B cell (primary cell): ENCODE results near the gene PRKG2. TPM values are rescaled to one million over a fixed set of nuclear protein-coding genes. Genes with fewer than 3 reads are reported as not detected.
"Not testable (repeated sequence)": the region's sequence is repeated elsewhere in the genome, so short reads cannot be mapped to it uniquely, and the experiment has no call there.

Experiments used
- ATAC-seq: fragments of 200-7000 bp; cut with Tn5 transposase; one replicate; pipeline ENCODE4 v1.10.0; 2021; ENCODE audit warnings: low read depth, mild to moderate bottlenecking, moderate number of reproducible peaks, moderate library complexity
- CTCF ChIA-PET: fragments of 350-600 bp; sonication (Branson Sonifier 250); formaldehyde crosslinking; loops from one replicate; lab custom pipeline; 2021; ENCODE audit warnings: antibody characterized with exemption, inconsistent platforms; lab: Charles Lee
- POLR2A ChIA-PET: fragments of 350-600 bp; sonication (Branson Sonifier 250); formaldehyde crosslinking; loops from one replicate; lab custom pipeline; 2021; ENCODE audit warnings: antibody characterized with exemption; lab: Charles Lee
- DNase-seq: peaks from one replicate; pipeline ENCODE4 v3.0.0; 2013
- H2AFZ ChIP-seq: 2 replicates; pipeline ENCODE4 v1.6.1; 2012; ENCODE audit warnings: mild to moderate bottlenecking, low read depth, low read length; ENCODE audit not compliant: insufficient read depth, poor library complexity, severe bottlenecking
- H3K27ac ChIP-seq, 2 donors: 1 replicate in 1 of 2; 2 replicates in 1 of 2; pipeline ENCODE4 v1.5.1; 2012 to 2013; ENCODE audit warnings: low read length in 2 of 2, mild to moderate bottlenecking in 2 of 2, moderate library complexity in 1 of 2
- H3K27me3 ChIP-seq, 4 experiments: fragments of 200-600 bp in 1 of 4; sonication (generic) in 1 of 4; replicated peaks in 1 of 4; 1 replicate in 2 of 4; 2 replicates in 2 of 4; pipeline versions ENCODE4 v1.6.1 to v1.7.0; 2013 to 2016; ENCODE audit warnings: low read length in 3 of 4, mild to moderate bottlenecking in 2 of 4, mixed read lengths in 1 of 4, moderate library complexity in 1 of 4; ENCODE audit not compliant: insufficient read depth in 4 of 4, control insufficient read depth in 3 of 4; ENCODE audit errors: control extremely low read depth in 1 of 4
- H3K36me3 ChIP-seq, 2 experiments: replicated peaks in 1 of 2; 1 replicate in 1 of 2; 2 replicates in 1 of 2; pipeline versions ENCODE4 v1.6.1 to v1.7.1; 2013; ENCODE audit warnings: low read length in 1 of 2; ENCODE audit not compliant: insufficient read depth in 2 of 2, control insufficient read depth in 1 of 2; ENCODE audit errors: control extremely low read depth in 1 of 2, extremely low read depth in 1 of 2
- H3K4me1 ChIP-seq, 2 donors: fragments of 200-600 bp in 1 of 2; sonication (generic) in 1 of 2; 1 replicate in 1 of 2; 2 replicates in 1 of 2; pipeline versions ENCODE4 v1.5.1 to v1.6.1; 2013 to 2017; ENCODE audit warnings: low read length in 2 of 2; ENCODE audit not compliant: control insufficient read depth in 2 of 2, insufficient read depth in 2 of 2
- H3K4me2 ChIP-seq: replicated peaks from 2 replicates; pipeline ENCODE3; 2012; ENCODE audit warnings: mild to moderate bottlenecking, low read depth, low read length; ENCODE audit not compliant: poor library complexity, severe bottlenecking
- H3K4me3 ChIP-seq, 5 experiments: fragments of 200-600 bp in 1 of 5; sonication (generic) in 1 of 5; 1 replicate in 3 of 5; 2 replicates in 2 of 5; pipeline versions ENCODE4 v1.5.1 to v1.7.0; 2011 to 2016; ENCODE audit warnings: low read length in 4 of 5, mild to moderate bottlenecking in 4 of 5, low read depth in 2 of 5, control low read depth in 1 of 5, moderate library complexity in 1 of 5; ENCODE audit not compliant: insufficient read depth in 1 of 5; ENCODE audit errors: control extremely low read depth in 1 of 5, extremely low read depth in 1 of 5
- H3K79me2 ChIP-seq: fragments of 200-600 bp; sonication (generic); one replicate; pipeline ENCODE4 v1.6.0; 2016; ENCODE audit warnings: low read length; ENCODE audit not compliant: control insufficient read depth, insufficient read depth
- H3K9ac ChIP-seq: fragments of 200-600 bp; sonication (generic); 2 replicates; pipeline ENCODE4 v1.6.1; 2017; ENCODE audit warnings: mild to moderate bottlenecking, low read length, moderate library complexity
- H3K9me3 ChIP-seq, 3 donors: one replicate each; pipeline versions ENCODE4 v1.6.1 to v1.7.1; 2013; ENCODE audit warnings: low read length in 2 of 3; ENCODE audit not compliant: control insufficient read depth in 2 of 3, insufficient read depth in 1 of 3; ENCODE audit errors: control extremely low read depth in 1 of 3
- H4K20me1 ChIP-seq: 2 replicates; pipeline ENCODE4 v1.6.0; 2012; ENCODE audit warnings: mild to moderate bottlenecking, low read length; ENCODE audit not compliant: insufficient read depth, control insufficient read depth, poor library complexity, severe bottlenecking
- H3K27ac Mint-ChIP-seq: one replicate; pipeline ENCODE4 v1.8.0; 2021; ENCODE audit warnings: mixed read lengths
- H3K27me3 Mint-ChIP-seq: one replicate; pipeline ENCODE4 v1.8.0; 2021; ENCODE audit warnings: mixed read lengths
- H3K4me1 Mint-ChIP-seq: one replicate; pipeline ENCODE4 v1.8.0; 2021; ENCODE audit warnings: mixed read lengths
- H3K4me3 Mint-ChIP-seq: one replicate; pipeline ENCODE4 v1.8.0; 2021; ENCODE audit warnings: mixed read lengths
- H3K9me3 Mint-ChIP-seq: one replicate; pipeline ENCODE4 v1.8.0; 2022; ENCODE audit warnings: mixed read lengths; ENCODE audit not compliant: insufficient read depth
- CTCF ChIP-seq: fragments of 200-600 bp; IDR thresholded peaks from one replicate; pipeline ENCODE4 v1.8.0; 2022; ENCODE audit warnings: antibody characterized with exemption, mild to moderate bottlenecking
- EZH2 ChIP-seq: IDR thresholded peaks from 2 replicates; pipeline ENCODE4 v1.6.1; 2012; ENCODE audit warnings: borderline replicate concordance, low read depth, mild to moderate bottlenecking, moderate library complexity, low read length; ENCODE audit not compliant: insufficient read depth, poor library complexity, severe bottlenecking
- WGBS: methylation state at CpG from one replicate; pipeline ENCODE4 v1.1.5; 2013; ENCODE audit warnings: missing lambda C conversion rate; ENCODE audit not compliant: insufficient coverage; 5-methylcytosine and 5-hydroxymethylcytosine counted together
- intact Hi-C: fragments of 100-400 bp; cut with micrococcal nuclease; formaldehyde crosslinking; loops from one replicate; pipeline ENCODE4 v1.10.0; 2022
- polyA plus RNA-seq: library from polyadenylated mRNA; depleted of rRNA; stranded (reverse); fragments of >200 nt; gene quantifications from 2 replicates; pipeline ENCODE4 v1.2.3, GENCODE V29; 2012
- total RNA-seq, 2 donors: library from RNA; stranded (reverse); fragments of 120-200 nt in 1 of 2; gene quantifications; 1 replicate in 1 of 2; 2 replicates in 1 of 2; pipeline versions ENCODE4 v1.2.3 to v1.2.4, GENCODE V29; 2013 to 2022

Gene PRKG2
- total and polyA plus RNA-seq, 2 donors (not counting 1 experiment from before 2014, with no cell fraction given) = 0.61 to 0.86 TPM

GRCh38 chr4:81225252-81225651 lies 10.2 kb upstream of the PRKG2 start:
- Histone ChIP-seq H3K4me1 (no peaks in the 10 kb centered on the region), H4K20me1 (no peaks in the 10 kb centered on the region), H3K9ac (no peak overlapping the region), H2AFZ (no peak overlapping the region), H3K27ac (no peak overlapping the region), H3K4me3 (no peak overlapping the region), H3K9me3 (peaks cover 0 to 4% (median 1%) of the 10 kb centered on the region in 3 donors), H3K27me3 (peaks cover 0 to 6% (median 3%) of the 10 kb centered on the region in 4 experiments), H3K36me3 (no peaks in the 10 kb centered on the region), H3K79me2 (no peaks in the 10 kb centered on the region), H3K4me2 (no peak overlapping the region)
- ChIA-PET CTCF (no interaction called here), POLR2A (no interaction called here)
- Mint-ChIP-seq H3K9me3 (peaks cover under 1% of the 10 kb centered on the region), H3K4me3 (no peak overlapping the region), H3K27ac (no peak overlapping the region), H3K4me1 (no peaks in the 10 kb centered on the region), H3K27me3 (peaks cover 14% of the 10 kb centered on the region)
- DNase-seq = no peak
- no peak for TF ChIP-seq EZH2
- TF ChIP-seq CTCF = no peak
- no CpG with 5 or more reads among the region's 2 CpGs for WGBS
- no peak for ATAC-seq
- intact Hi-C loops = no loop called here

GRCh38 chr4:81222082-81222472 lies 7.1 kb upstream of the PRKG2 start:
- H3K4me3 ChIP-seq, H3K4me1 Mint-ChIP-seq, CTCF ChIA-PET, H3K27ac Mint-ChIP-seq, H3K4me2 ChIP-seq, H3K79me2 ChIP-seq, H3K27ac ChIP-seq, H3K4me3 Mint-ChIP-seq, H3K9me3 Mint-ChIP-seq, ATAC-seq, POLR2A ChIA-PET, DNase-seq, H3K4me1 ChIP-seq, H3K9me3 ChIP-seq, H2AFZ ChIP-seq, intact Hi-C loops, H3K36me3 ChIP-seq, H3K9ac ChIP-seq, H4K20me1 ChIP-seq: not testable (repeated sequence)
- H3K27me3 Mint-ChIP-seq = peaks cover 33% of the 10 kb centered on the region
- peaks cover 0 to 16% (median 3%) of the 10 kb centered on the region in 4 experiments for H3K27me3 ChIP-seq
